GM12878 (cell line): Measurements from ENCODE around the gene PRRT3. TPM values are rescaled to one million over a fixed set of nuclear protein-coding genes. Genes with fewer than 3 reads are reported as not detected.

Experiments used
- ATAC-seq: fragments of 200-7000 bp; cut with Tn5 transposase; 3 replicates; pipeline ENCODE4 v1.9.1; 2020; ENCODE audit warnings: mild to moderate bottlenecking, moderate library complexity
- BruUV-seq: library from RNA; stranded (reverse); fragments of 400-500 nt; replicated peaks from 2 replicates; lab custom pipeline; 2021; lab: Mats Ljungman, UMichigan
- CTCF ChIA-PET: fragments of 300-600 bp; sonication (Branson Sonifier 250); formaldehyde crosslinking; extraction: SDS; loops from one replicate; lab custom pipeline; 2021; ENCODE audit warnings: inconsistent platforms; lab: Yijun Ruan, JAX
- POLR2A ChIA-PET: fragments of 350-600 bp; formaldehyde crosslinking; extraction: SDS; loops from one replicate; lab custom pipeline; 2021; ENCODE audit warnings: inconsistent platforms; lab: Charles Lee
- RAD21 ChIA-PET: fragments of 300-600 bp; sonication (Branson Sonifier 250); formaldehyde crosslinking; loops from one replicate; lab custom pipeline; 2023; ENCODE audit warnings: antibody characterized with exemption; ENCODE audit not compliant: unreplicated experiment; lab: Charles Lee
- SMC1A ChIA-PET: fragments of 300-600 bp; sonication (Branson Sonifier 250); formaldehyde crosslinking; loops from one replicate; lab custom pipeline; 2023; ENCODE audit not compliant: unreplicated experiment, uncharacterized antibody; lab: Charles Lee
- DNase-seq: peaks from one replicate; pipeline ENCODE4 v3.0.0-alpha.2; 2011; ENCODE audit warnings: low read depth, low spot score
- FAIRE-seq: peaks from 3 replicates; lab custom pipeline; 2011; peaks lifted over from hg19 to GRCh38; lab: Jason Lieb, UNC
- H2AFZ ChIP-seq: 2 replicates; pipeline ENCODE4 v1.6.0; 2011; ENCODE audit warnings: low read depth, low read length, control low read depth; ENCODE audit not compliant: control insufficient read depth
- H3K27ac ChIP-seq: 2 replicates; pipeline ENCODE4 v1.5.1; 2011; ENCODE audit warnings: control low read depth; ENCODE audit not compliant: control insufficient read depth, insufficient read depth
- H3K27me3 ChIP-seq, 2 experiments: replicated peaks in 1 of 2; 2 replicates each; pipeline versions ENCODE4 v1.6.0 to v1.6.1; 2011; ENCODE audit warnings: low read length in 1 of 2; ENCODE audit not compliant: control insufficient read depth in 2 of 2, insufficient read depth in 2 of 2
- H3K36me3 ChIP-seq, 2 experiments: 2 replicates each; pipeline ENCODE4 v1.5.1; 2011; ENCODE audit warnings: low read length in 1 of 2; ENCODE audit not compliant: control insufficient read depth in 2 of 2, insufficient read depth in 2 of 2
- H3K4me1 ChIP-seq: 2 replicates; pipeline ENCODE4 v1.6.1; 2011; ENCODE audit warnings: mild to moderate bottlenecking, low read length, moderate library complexity, mixed read lengths; ENCODE audit not compliant: control insufficient read depth, insufficient read depth
- H3K4me2 ChIP-seq: 2 replicates; pipeline ENCODE4 v1.6.0; 2011; ENCODE audit warnings: control low read depth; ENCODE audit not compliant: control insufficient read depth, insufficient read depth
- H3K4me3 ChIP-seq: fragments of 200-600 bp; sonication (generic); 2 replicates; pipeline ENCODE4 v1.5.1; 2016
- H3K79me2 ChIP-seq: 2 replicates; pipeline ENCODE4 v1.6.0; 2011; ENCODE audit warnings: low read length; ENCODE audit not compliant: control insufficient read depth, insufficient read depth
- H3K9ac ChIP-seq: 2 replicates; pipeline ENCODE4 v1.8.0; 2011; ENCODE audit warnings: low read length, control low read depth, mixed read lengths; ENCODE audit not compliant: control insufficient read depth, insufficient read depth
- H3K9me3 ChIP-seq: replicated peaks from 3 replicates; pipeline ENCODE4 v1.5.1; 2011; ENCODE audit warnings: mild to moderate bottlenecking, low read length; ENCODE audit not compliant: control insufficient read depth, insufficient read depth
- H4K20me1 ChIP-seq: 2 replicates; pipeline ENCODE4 v1.6.0; 2011; ENCODE audit not compliant: control insufficient read depth, insufficient read depth
- CBX3 ChIP-seq: fragments of 200-600 bp; sonication (generic); IDR thresholded peaks from 2 replicates; pipeline ENCODE4 v1.6.1; 2016; ENCODE audit warnings: low read depth, borderline replicate concordance
- IKZF2 ChIP-seq, 2 experiments: fragments of 450-650 bp; IDR thresholded peaks; 2 replicates each; pipeline ENCODE4 v1.6.1; 2017; ENCODE audit warnings: mild to moderate bottlenecking in 2 of 2, moderate library complexity in 2 of 2
- MEF2B ChIP-seq: fragments of 450-650 bp; IDR thresholded peaks from 2 replicates; pipeline ENCODE4 v1.6.1; 2018; ENCODE audit warnings: mild to moderate bottlenecking, moderate library complexity; ENCODE audit not compliant: partially characterized antibody, poor library complexity, severe bottlenecking
- MLLT1 ChIP-seq: fragments of 450-650 bp; IDR thresholded peaks from 2 replicates; pipeline ENCODE4 v1.6.1; 2016; ENCODE audit warnings: mild to moderate bottlenecking
- MTA2 ChIP-seq: fragments of 450-650 bp; IDR thresholded peaks from 2 replicates; pipeline ENCODE4 v1.6.1; 2016; ENCODE audit warnings: low read depth, mild to moderate bottlenecking, moderate library complexity
- PAX5 ChIP-seq: IDR thresholded peaks from 2 replicates; pipeline ENCODE4 v1.6.1; 2011; ENCODE audit warnings: low read depth, low read length, borderline replicate concordance
- POLR2AphosphoS2 ChIP-seq: IDR thresholded peaks from 2 replicates; pipeline ENCODE4 v1.6.1; 2011; ENCODE audit warnings: low read depth, mild to moderate bottlenecking, low read length, improper control_type of control experiment, moderate library complexity
- YBX1 ChIP-seq: fragments of 450-650 bp; IDR thresholded peaks from 2 replicates; pipeline ENCODE4 v1.6.1; 2016; ENCODE audit warnings: antibody characterized with exemption
- ZBTB40 ChIP-seq: fragments of 450-650 bp; IDR thresholded peaks from 2 replicates; pipeline ENCODE4 v1.6.1; 2016; ENCODE audit warnings: mild to moderate bottlenecking, moderate library complexity, borderline replicate concordance
- ZNF207 ChIP-seq: fragments of 450-650 bp; IDR thresholded peaks from 2 replicates; pipeline ENCODE4 v1.6.1; 2014; ENCODE audit warnings: antibody characterized with exemption, mild to moderate bottlenecking, borderline replicate concordance
- WGBS: methylation state at CpG from one replicate; pipeline ENCODE4 v1.1.6; 2016; ENCODE audit warnings: low lambda C conversion rate; ENCODE audit not compliant: insufficient replicate concordance, insufficient coverage; ENCODE audit errors: missing lambda C conversion rate; 5-methylcytosine and 5-hydroxymethylcytosine counted together
- in situ Hi-C: fragments of 300-500 bp; cut with MboI; formaldehyde crosslinking; loops from 9 replicates; pipeline ENCODE4 v1.14.3; 2018; ENCODE audit warnings: mixed read lengths
- intact Hi-C: fragments of 100-400 bp; cut with micrococcal nuclease; formaldehyde crosslinking; loops from one replicate; pipeline ENCODE4 v1.14.2; 2022; ENCODE audit not compliant: unreplicated experiment
- polyA plus RNA-seq, 11 experiments: library from polyadenylated mRNA; depleted of rRNA in 4 of 11; unstranded in 6 of 11; stranded (reverse) in 5 of 11; fragments of >200 nt; fragmentation: Nextera tagmentation in 4 of 11; fragmentation: Illumina TruSeq in 1 of 11; extraction: Ambion mirVana in 4 of 11; extraction: Trizol in 1 of 11; gene quantifications; 1 replicate in 1 of 11; 2 replicates in 10 of 11; pipeline versions ENCODE4 v1.2.1 to v1.2.3, GENCODE V29; 2011 to 2016; ENCODE audit warnings: inconsistent platforms in 2 of 11, missing spikeins in 2 of 11, low read depth in 1 of 11
- total RNA-seq, 4 experiments: library from RNA; depleted of rRNA in 3 of 4; stranded (reverse); fragments of >200 nt in 3 of 4; fragmentation: Illumina TruSeq in 1 of 4; extraction: Trizol in 1 of 4; gene quantifications; 2 replicates each; pipeline versions ENCODE4 v1.2.1 to v1.2.3, GENCODE V29; 2013 to 2021

PRRT3 gene
- total and polyA plus RNA-seq, 10 of the 15 experiments (the other 5 are each of a cell fraction or from before 2014, with no cell fraction given) = 0.53 to 18.0 (median 7.1) TPM

- H3K27me3 ChIP-seq = no peaks in the 10 kb centered on the region
- in situ Hi-C loops = no loop called here
- TF ChIP-seq YBX1 (no peak), ZNF207 (no peak), PAX5 (no peak), POLR2AphosphoS2 (0 out of 2 replicates have a peak, but pooled peaks have one; percentile 23), MEF2B (peak; percentile 52), CBX3 (no peak), IKZF2 (IDR thresholded peaks at IDR 0.05) (peak in 1 of 2 experiments; percentile 61; a peak in 3 of 4 replicates), MTA2 (peak; percentile 28; the same call in 1 of the 2 replicates), ZBTB40 (peak; percentile 46; the same call in 1 of the 2 replicates), MLLT1 (peak; percentile 41; the same call in 1 of the 2 replicates)
- CTCF ChIA-PET = interaction anchor here (0.7 to 5.0 kb wide), 40 partner anchors 9 to 579 kb away, joined by 3 to 45 read pairs (median 6); partner anchors contain the start of genes ARPC4, CIDEC, EMC3 and FANCD2
- POLR2A ChIA-PET = interaction anchor here (0.6 to 2.2 kb wide), 16 partner anchors 10 to 372 kb away, joined by 3 to 19 read pairs (median 4); partner anchors contain the start of genes CIDEC, GHRL, IL17RE and JAGN1
- RAD21 ChIA-PET = interaction anchor here (0.6 to 5.2 kb wide), 25 partner anchors 10 to 390 kb away, joined by 3 to 51 read pairs (median 5); partner anchors contain the start of genes ARPC4, EMC3, JAGN1 and PRRT3
- H3K9me3 ChIP-seq = no peaks in the 10 kb centered on the region
- H3K4me3 ChIP-seq = peak overlapping the region; percentile 89
- FAIRE-seq (no peak), ATAC-seq (no peak), DNase-seq (no peak)
- peak overlapping the region; percentile 71 for H3K27ac ChIP-seq
- peaks cover 9% of the 10 kb centered on the region for H3K4me1 ChIP-seq
- peak overlapping the region; percentile 98 for H3K4me2 ChIP-seq
- intact Hi-C loops = loop anchor here (2.0 to 10.0 kb wide), 6 partner anchors 18 to 392 kb away; partner anchors contain the start of genes ARPC4, JAGN1, RPUSD3 and SEC13
- no peaks in the 10 kb centered on the region; a peak in 1 of 4 replicates for H3K36me3 ChIP-seq
- peak overlapping the region; percentile 88 for H2AFZ ChIP-seq
- H3K79me2 ChIP-seq = peaks cover 18% of the 10 kb centered on the region
- SMC1A ChIA-PET = interaction anchor here (0.7 to 3.8 kb wide), 27 partner anchors 8 to 389 kb away, joined by 3 to 20 read pairs (median 4); partner anchors contain the start of genes FANCD2, GHRL, JAGN1 and PRRT3
- 11% methylated on average over 13 of the region's 13 CpGs for WGBS
- BruUV-seq = no TSS peak
- H4K20me1 ChIP-seq = no peaks in the 10 kb centered on the region
- H3K9ac ChIP-seq = peak overlapping the region; percentile 77
Observed at GRCh38 chr3:9932535-9932842, 19.7 kb downstream of the PRRT3 start.
